ENCODE data around the gene ZRANB3.

DNA sequence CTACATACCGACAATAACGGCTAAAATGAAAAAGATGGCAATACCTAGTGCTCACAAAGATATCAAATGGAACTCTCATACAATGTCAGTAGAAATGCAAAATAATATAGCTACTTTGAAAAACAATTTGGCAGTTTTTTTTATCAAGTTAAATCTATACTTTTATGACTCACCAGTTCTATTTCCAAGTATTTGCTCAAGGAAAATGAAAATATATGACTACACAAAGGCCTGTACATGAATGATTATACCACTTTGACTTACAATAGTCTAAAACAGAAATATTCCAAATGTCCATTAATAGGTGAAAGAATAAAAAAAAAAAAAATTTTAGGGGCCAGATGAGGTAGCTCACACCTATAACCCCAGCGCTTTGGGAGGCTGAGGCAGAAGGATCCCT lies 219.8 kb downstream of the ZRANB3 start:
- TF ChIP-seq EZH2phosphoT487 (IDR thresholded peaks at IDR 0.05; ENCODE audit: insufficient read depth, low read depth) (no peak), EZH2 (IDR thresholded peaks at IDR 0.05; ENCODE audit: insufficient read depth, poor library complexity, severe bottlenecking) (no peak)

All from GM23248 (cell line).